Left kidney (tissue), 2 donors: Measurements from ENCODE around the gene GPR89A. TPM values are rescaled to one million over a fixed set of nuclear protein-coding genes. Genes with fewer than 3 reads are reported as not detected.
"Not testable (repeated sequence)": the region's sequence is repeated elsewhere in the genome, so short reads cannot be mapped to it uniquely, and the experiment has no call there.

Source experiments
- DNase-seq: peaks from one replicate; pipeline ENCODE4 v3.0.0-alpha.2; 2013
- polyA plus RNA-seq: library from polyadenylated mRNA; unstranded; fragments of 120-200 nt; gene quantifications from one replicate; pipeline ENCODE4 v1.2.1, GENCODE V29; 2013; ENCODE audit not compliant: insufficient read length

The GPR89A gene
- polyA plus RNA-seq, 1 donor: 55.5 TPM

- DNase-seq: not testable (repeated sequence)
These were observed 65.4 kb downstream of the GPR89A start for GRCh38 chr1:145673217-145673616.

GRCh38 chr1:145684858-145685257 lies 77.1 kb downstream of the GPR89A start:
- not testable (repeated sequence) for DNase-seq

GRCh38 chr1:145686078-145686477 lies 78.3 kb downstream of the GPR89A start:
- not testable (repeated sequence) for DNase-seq

GRCh38 chr1:145688328-145688727 lies 80.5 kb downstream of the GPR89A start:
- DNase-seq: no peak

GRCh38 chr1:145688924-145689323 lies 81.1 kb downstream of the GPR89A start:
- DNase-seq: no peak

GRCh38 chr1:145689922-145690321 lies 82.1 kb downstream of the GPR89A start:
- DNase-seq: no peak

GRCh38 chr1:145690587-145691558 lies 83.1 kb downstream of the GPR89A start:
- DNase-seq: no peak

- DNase-seq: no peak
These were observed 85.1 kb downstream of the GPR89A start for GRCh38 chr1:145692785-145693443.

GRCh38 chr1:145695821-145696629 lies 88.2 kb downstream of the GPR89A start:
- no peak for DNase-seq

- DNase-seq: no peak
These were observed 88.8 kb downstream of the GPR89A start for GRCh38 chr1:145696630-145696960.

GRCh38 chr1:145701306-145701862 lies 93.6 kb downstream of the GPR89A start:
- no peak for DNase-seq

- no peak for DNase-seq
These were observed 94.3 kb downstream of the GPR89A start for GRCh38 chr1:145702052-145702451.

- DNase-seq: no peak
These were observed 95.0 kb downstream of the GPR89A start for GRCh38 chr1:145702826-145703225.

- no peak for DNase-seq
These were observed 97.8 kb downstream of the GPR89A start for GRCh38 chr1:145705622-145706021.

- no peak for DNase-seq
These were observed 98.4 kb downstream of the GPR89A start for GRCh38 chr1:145706086-145706664.

- DNase-seq: no peak
These were observed 99.5 kb downstream of the GPR89A start, which contains the start of gene PDZK1 for GRCh38 chr1:145707183-145707867. Gene PDZK1, minus strand, starts transcription at chr1:145707368. Its CDS starts 19,347 bp downstream, at chr1:145688021.

GRCh38 chr1:145708063-145708462 lies 100.3 kb downstream of the GPR89A start:
- no peak for DNase-seq

GRCh38 chr1:145710291-145711027 lies 102.7 kb downstream of the GPR89A start:
- DNase-seq: no peak

GRCh38 chr1:145711213-145711651 lies 103.4 kb downstream of the GPR89A start:
- DNase-seq: peak; percentile 77

GRCh38 chr1:145714524-145715111 lies 106.8 kb downstream of the GPR89A start:
- no peak for DNase-seq
